IPS-NIHi11 (cell line): ENCODE data around the gene PPIL6.
"Not testable (repeated sequence)": the region's sequence is repeated elsewhere in the genome, so short reads cannot be mapped to it uniquely, and the experiment has no call there.

Experiments
- DNase-seq: peaks from one replicate; pipeline ENCODE4 v3.0.0; 2012; ENCODE audit warnings: mixed read lengths, low spot score

The PPIL6 gene

DNA sequence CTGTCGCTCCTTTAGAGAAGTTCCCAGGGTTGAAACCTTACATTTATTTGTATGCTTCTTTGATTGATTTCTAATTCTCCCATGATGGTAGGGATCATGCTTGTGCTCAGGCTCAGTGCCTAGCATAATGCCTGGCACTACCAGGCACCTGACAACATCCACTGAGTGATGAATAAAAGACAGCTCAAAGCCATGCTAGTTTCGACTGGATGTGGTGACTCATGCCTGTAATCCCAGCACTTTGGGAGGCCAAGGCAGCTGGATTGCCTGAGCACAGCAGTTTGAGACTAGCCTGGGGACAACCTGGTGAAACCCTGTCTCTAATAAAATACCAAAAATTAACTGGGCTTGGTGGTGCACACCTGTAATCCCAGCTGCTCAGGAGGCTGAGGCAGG is 46.5 kb downstream of the PPIL6 start:
- no peak for DNase-seq

DNA sequence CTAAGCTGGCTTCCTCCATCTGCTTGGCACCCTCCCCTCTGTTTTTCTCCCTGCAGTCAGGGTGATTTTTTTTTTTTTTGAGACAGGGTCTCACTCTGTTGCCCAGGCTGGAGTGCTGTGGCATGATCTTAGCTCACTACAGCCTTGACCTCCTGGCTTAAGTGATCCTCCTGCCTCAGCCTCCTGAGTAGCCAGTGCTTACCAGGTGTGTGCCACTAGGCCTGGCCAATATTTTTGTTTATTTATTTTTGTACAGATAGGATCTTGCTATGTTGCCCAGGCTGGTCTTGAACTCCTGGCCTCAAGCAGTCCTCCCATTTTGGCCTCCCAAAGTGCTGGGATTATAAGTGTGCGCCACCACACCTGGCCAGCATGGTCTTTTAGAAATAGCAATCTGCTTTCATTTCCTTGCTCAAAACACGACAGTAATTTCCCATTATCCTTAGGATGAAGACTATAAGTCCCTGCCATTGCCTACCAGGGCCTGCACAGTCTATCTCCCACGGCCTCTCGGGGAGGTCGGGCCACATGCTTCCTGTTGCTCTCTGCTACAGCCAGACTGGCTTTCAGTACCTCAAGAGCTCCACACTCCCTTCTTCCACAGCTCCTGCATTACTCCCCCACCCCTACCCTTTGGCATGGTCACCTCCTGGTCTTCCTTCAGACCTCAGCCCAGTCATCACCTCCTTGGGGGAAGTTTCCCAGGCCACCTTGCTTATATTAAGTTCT is 47.1 kb downstream of the PPIL6 start:
- no peak for DNase-seq

DNA sequence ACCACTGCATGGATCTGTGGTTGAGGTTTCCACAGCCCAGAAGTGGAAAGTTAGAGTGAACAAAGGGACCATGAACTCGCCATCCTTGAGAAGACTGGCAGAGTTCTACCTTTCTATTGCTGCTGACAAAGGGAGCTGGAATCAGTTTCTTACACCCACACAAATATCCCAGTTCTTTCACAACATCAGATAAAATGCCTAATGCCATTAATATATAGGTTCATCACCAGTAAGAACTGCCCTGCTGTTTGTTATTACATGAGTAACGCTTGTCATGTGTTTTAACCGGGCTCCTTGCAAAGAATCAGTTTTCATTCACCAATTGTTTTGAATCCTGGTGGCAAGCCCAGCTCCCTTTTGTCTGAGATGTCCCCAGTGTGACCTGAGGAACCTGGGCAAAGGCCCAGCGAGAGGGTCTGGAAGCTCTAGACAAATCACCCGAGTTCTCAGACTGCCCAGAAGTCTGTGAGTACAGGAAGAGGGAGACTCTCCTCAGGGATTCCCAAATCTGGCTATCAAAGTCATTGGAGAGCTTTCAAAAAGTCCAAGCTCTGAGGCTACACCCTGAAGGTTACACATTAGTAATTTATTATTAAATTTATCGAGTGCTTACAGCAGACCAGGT is 50.7 kb downstream of the PPIL6 start:
- DNase-seq: no peak

GRCh38 chr6:109388265-109388664 is 52.2 kb downstream of the PPIL6 start:
- no peak for DNase-seq

DNA sequence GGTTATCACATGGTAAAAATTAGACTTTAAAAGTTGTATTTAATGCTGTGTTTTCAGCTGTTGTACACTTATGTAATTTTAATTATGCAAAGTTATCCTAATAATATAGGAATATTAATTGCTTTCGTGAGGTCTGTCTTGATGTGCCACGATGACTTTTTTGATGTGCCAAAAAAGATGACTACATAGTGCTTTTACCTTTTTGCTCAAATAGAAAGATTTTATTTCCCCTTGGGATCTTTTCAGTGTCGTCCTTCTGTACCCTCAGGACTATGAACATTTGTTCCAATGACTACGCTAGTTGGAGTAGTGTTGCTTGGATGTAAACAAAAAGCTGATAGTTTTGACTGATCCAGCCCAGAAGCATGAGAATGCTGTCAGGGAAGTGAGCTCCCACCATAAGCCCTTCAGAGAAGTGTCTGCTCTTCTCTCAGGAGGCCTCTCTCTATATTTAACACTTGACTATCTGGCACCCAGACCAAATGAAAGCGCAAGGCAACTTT is 56.9 kb downstream of the PPIL6 start:
- DNase-seq: no peak

DNA sequence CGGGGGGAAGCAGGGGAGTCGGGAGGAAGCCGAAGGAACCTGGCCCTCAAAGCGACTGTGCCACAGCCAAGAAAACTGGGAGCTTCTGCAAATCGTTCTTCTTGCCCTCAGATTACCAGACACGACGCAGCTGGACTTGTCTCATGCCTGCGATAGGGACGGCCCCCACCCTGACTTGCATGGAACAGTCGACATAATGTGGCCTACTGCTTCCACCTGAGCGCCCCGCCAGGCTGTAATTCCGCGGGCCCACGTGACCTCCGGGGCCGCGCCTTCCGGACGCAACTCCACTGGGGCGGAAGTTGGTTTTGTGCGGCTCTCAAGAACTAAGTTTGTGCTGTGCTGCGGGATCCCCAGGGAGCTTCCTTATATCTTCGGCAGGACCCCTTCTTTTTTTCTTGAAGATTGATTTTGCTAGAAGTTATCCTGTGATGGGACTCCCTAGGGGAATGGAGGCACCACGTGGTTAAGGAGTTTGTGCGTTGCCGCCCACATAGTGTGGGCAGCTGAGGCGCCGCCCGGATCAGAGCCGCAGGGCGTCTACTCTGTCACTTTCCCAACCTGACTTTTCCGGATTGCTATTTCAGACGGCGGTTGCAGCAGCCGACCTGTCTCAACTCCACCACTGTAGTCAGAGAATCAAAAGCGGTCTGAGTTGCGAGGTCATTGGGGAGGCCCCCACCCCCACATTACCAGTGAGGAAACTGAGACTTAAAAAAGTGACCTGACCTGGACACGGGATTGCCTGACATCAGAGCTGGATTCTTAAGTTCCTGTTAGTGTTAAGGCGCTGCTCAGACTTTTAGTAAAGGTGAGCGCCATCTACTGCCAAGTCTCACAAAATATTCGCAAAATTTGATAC is 57.6 kb downstream of the PPIL6 start:
- DNase-seq: peak; percentile 94

GRCh38 chr6:109381747-109382575 is 58.5 kb downstream of the PPIL6 start, which contains the start of gene CD164:
Gene CD164 (minus strand): TSS chr6:109382467. CDS start chr6:109382378, 89 bp downstream.
- peak; percentile 98 for DNase-seq

GRCh38 chr6:109381061-109381746 is 59.2 kb downstream of the PPIL6 start:
- no peak for DNase-seq

GRCh38 chr6:109379711-109380110 is 60.7 kb downstream of the PPIL6 start:
- DNase-seq: no peak

GRCh38 chr6:109377717-109378116 is 62.7 kb downstream of the PPIL6 start:
- no peak for DNase-seq

GRCh38 chr6:109374326-109374892 is 66.0 kb downstream of the PPIL6 start:
- no peak for DNase-seq

GRCh38 chr6:109373762-109374161 is 66.7 kb downstream of the PPIL6 start:
- DNase-seq: no peak

- DNase-seq: no peak
Measured at GRCh38 chr6:109373331-109373730, 67.1 kb downstream of the PPIL6 start.

DNA sequence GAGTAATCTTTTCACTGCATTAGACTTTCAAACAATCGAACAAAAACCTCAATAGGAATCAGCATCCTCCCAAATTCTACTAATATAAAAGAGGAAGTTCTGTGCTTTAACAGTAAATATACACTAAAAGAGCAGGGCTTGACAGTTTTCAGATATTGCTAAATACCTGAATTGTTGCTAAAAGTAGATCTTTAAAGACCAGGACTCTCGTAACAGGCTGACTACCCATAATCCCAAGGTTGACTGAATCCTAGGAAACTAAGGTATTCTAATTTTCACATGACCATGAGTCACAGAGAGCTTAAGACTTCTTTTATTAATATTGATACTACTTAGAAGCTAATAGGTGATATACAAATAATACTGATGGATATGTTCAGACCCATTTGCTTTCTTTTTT is 68.3 kb downstream of the PPIL6 start:
- no peak for DNase-seq

DNA sequence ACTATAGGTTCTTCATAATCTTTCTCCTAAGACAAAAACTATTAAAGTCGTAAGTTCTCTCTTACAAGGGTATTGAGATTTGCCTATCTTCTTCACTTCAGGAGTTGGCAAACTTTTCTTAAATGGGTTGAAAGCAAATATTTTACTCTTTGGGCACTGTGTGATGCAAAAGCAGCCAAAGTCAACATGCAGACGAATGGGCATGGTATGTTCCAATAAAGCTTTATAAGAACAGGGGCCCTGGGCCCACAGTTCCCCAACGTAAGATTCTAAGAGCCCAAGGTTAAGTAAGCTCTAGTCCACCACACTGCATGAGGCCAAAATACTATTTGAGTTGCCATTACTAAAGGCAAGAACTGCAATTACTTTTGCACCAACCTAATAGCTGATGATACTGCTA is 69.6 kb downstream of the PPIL6 start:
- DNase-seq: no peak

GRCh38 chr6:109370336-109370735 is 70.1 kb downstream of the PPIL6 start:
- no peak for DNase-seq

DNA sequence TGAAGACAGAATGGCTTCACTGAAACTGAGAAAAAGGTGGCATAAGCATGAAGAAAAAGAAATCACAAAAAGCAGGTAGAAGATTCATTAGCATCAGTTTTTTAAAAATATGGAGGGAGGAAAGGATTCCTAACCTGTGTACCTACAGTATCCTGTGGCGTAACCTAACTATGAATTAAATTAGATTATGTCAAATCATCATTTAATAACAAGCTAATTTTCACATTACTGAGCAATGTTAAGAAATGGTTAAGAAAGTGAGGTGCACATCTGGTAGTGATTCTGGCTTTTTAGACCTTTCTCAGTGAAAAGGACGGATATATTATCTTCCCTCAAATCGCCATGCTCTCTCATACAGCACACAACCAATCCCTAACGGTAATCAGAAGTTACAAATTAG is 70.7 kb downstream of the PPIL6 start:
- no peak for DNase-seq

DNA sequence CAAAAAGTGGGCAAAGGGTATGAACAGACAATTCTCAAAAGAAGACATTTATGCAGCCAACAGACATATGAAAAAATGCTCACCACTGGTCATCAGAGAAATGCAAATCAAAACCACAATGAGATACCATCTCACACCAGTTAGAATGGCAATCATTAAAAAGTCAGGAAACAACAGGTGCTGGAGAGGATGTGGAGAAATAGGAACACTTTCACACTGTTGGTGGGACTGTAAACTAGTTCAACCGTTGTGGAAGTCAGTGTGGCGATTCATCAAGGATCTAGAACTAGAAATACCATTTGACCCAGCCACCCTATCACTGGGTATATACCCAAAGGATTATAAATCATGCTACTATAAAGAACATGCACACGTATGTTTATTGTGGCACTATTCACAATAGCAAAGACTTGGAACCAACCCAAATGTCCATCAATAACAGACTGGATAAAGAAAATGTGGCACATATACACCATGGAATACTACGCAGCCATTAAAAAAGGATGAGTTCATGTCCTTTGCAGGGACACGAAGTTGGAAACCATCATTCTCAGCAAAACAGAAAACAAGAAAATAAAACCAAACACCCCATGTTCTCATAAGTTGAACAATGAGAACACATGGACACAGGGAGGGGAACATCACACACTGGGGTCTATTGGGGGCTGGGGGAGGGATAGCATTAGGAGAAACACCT is 75.9 kb downstream of the PPIL6 start:
- DNase-seq: not testable (repeated sequence)

- no peak for DNase-seq
Measured at GRCh38 chr6:109363753-109364152, 76.7 kb downstream of the PPIL6 start.
